Activated T-helper 2 cell treated with anti-CD3 and anti-CD28 coated beads, Interferon-gamma antibody, Interleukin-2, Interleukin-4, amounts not matched to agents 10 μg/mL and 5 μg/mL and 100 μg/mL, durations not matched to agents 14 hours and 24 hours and 36 hours (primary cell): Measurements from ENCODE around the gene UBR3. TPM values are rescaled to one million over a fixed set of nuclear protein-coding genes. Genes with fewer than 3 reads are reported as not detected.
"Not testable (repeated sequence)": the region's sequence is repeated elsewhere in the genome, so short reads cannot be mapped to it uniquely, and the experiment has no call there.

Experiments
- DNase-seq: peaks from one replicate; pipeline ENCODE4 v3.0.0; 2021; ENCODE audit warnings: low spot score
- H3K27ac Mint-ChIP-seq: one replicate; pipeline ENCODE4 v1.8.0; 2021; ENCODE audit warnings: mixed read lengths
- H3K27me3 Mint-ChIP-seq: one replicate; pipeline ENCODE4 v1.8.0; 2021; ENCODE audit warnings: low read depth, mixed read lengths
- H3K36me3 Mint-ChIP-seq: one replicate; pipeline ENCODE4 v1.8.0; 2021; ENCODE audit warnings: low read depth, mixed read lengths
- H3K4me1 Mint-ChIP-seq: one replicate; pipeline ENCODE4 v1.8.0; 2021; ENCODE audit warnings: low read depth, mixed read lengths
- H3K4me3 Mint-ChIP-seq: one replicate; pipeline ENCODE4 v1.8.0; 2021; ENCODE audit warnings: low read depth, mild to moderate bottlenecking, moderate library complexity, mixed read lengths
- H3K9me3 Mint-ChIP-seq: one replicate; pipeline ENCODE4 v1.8.0; 2021; ENCODE audit warnings: mixed read lengths
- intact Hi-C: fragments of 100-400 bp; cut with micrococcal nuclease; formaldehyde crosslinking; loops from one replicate; pipeline ENCODE4 v1.15.1; 2023
- total RNA-seq: library from RNA; stranded (reverse); gene quantifications from 2 replicates; pipeline ENCODE4 v1.2.3, GENCODE V29; 2022

UBR3 gene
- total RNA-seq, 1 donor from 2014 or later, result 30.7 TPM

GRCh38 chr2:169803480-169803879 is 23.8 kb upstream of the UBR3 start:
- H3K9me3 Mint-ChIP-seq, result no peaks in the 10 kb centered on the region
- peaks cover 51% of the 10 kb centered on the region for H3K36me3 Mint-ChIP-seq
- no peak for DNase-seq
- peaks cover 11% of the 10 kb centered on the region for H3K4me1 Mint-ChIP-seq
- H3K4me3 Mint-ChIP-seq, result no peak overlapping the region
- H3K27ac Mint-ChIP-seq, result no peak overlapping the region
- intact Hi-C loops, result no loop called here
- H3K27me3 Mint-ChIP-seq, result no peaks in the 10 kb centered on the region

- Mint-ChIP-seq H3K27ac (no peak overlapping the region), H3K4me1 (peaks cover 7% of the 10 kb centered on the region), H3K36me3 (peaks cover 64% of the 10 kb centered on the region), H3K27me3 (no peaks in the 10 kb centered on the region), H3K4me3 (no peak overlapping the region), H3K9me3 (no peaks in the 10 kb centered on the region)
- intact Hi-C loops, result no loop called here
- no peak for DNase-seq
These were observed 20.7 kb upstream of the UBR3 start for GRCh38 chr2:169806586-169806985.

- DNase-seq, result no peak
- intact Hi-C loops, result no loop called here
These were observed 19.0 kb upstream of the UBR3 start for GRCh38 chr2:169808221-169808620.

GRCh38 chr2:169815849-169816248 is 11.4 kb upstream of the UBR3 start:
- Mint-ChIP-seq H3K4me1 (peaks cover 10% of the 10 kb centered on the region), H3K36me3 (peaks cover 76% of the 10 kb centered on the region), H3K4me3 (no peak overlapping the region), H3K27ac (no peak overlapping the region), H3K9me3 (peaks cover 8% of the 10 kb centered on the region), H3K27me3 (no peaks in the 10 kb centered on the region)
- no peak for DNase-seq
- intact Hi-C loops, result no loop called here

More at GRCh38 chr2:169808221-169808620, 19.0 kb upstream of the UBR3 start:
- Mint-ChIP-seq H3K4me1 (peaks cover 5% of the 10 kb centered on the region), H3K36me3 (peaks cover 61% of the 10 kb centered on the region), H3K9me3 (no peaks in the 10 kb centered on the region), H3K27ac (no peak overlapping the region), H3K27me3 (no peaks in the 10 kb centered on the region), H3K4me3 (no peak overlapping the region)

- H3K9me3 Mint-ChIP-seq, H3K4me3 Mint-ChIP-seq, DNase-seq, intact Hi-C loops, H3K27me3 Mint-ChIP-seq, H3K27ac Mint-ChIP-seq: not testable (repeated sequence)
- H3K4me1 Mint-ChIP-seq, result peaks cover 17% of the 10 kb centered on the region
- H3K36me3 Mint-ChIP-seq, result peaks cover 77% of the 10 kb centered on the region
These were observed 10.3 kb upstream of the UBR3 start for GRCh38 chr2:169816961-169817360.

GRCh38 chr2:169817369-169817768 is 9.9 kb upstream of the UBR3 start:
- peaks cover 75% of the 10 kb centered on the region for H3K36me3 Mint-ChIP-seq
- DNase-seq, H3K27ac Mint-ChIP-seq, H3K27me3 Mint-ChIP-seq, intact Hi-C loops, H3K4me3 Mint-ChIP-seq, H3K9me3 Mint-ChIP-seq: not testable (repeated sequence)
- peaks cover 20% of the 10 kb centered on the region for H3K4me1 Mint-ChIP-seq

- no peak overlapping the region for H3K4me3 Mint-ChIP-seq
- H3K9me3 Mint-ChIP-seq, result peaks cover 8% of the 10 kb centered on the region
- H3K27me3 Mint-ChIP-seq, result no peaks in the 10 kb centered on the region
- peaks cover 28% of the 10 kb centered on the region for H3K4me1 Mint-ChIP-seq
- peaks cover 76% of the 10 kb centered on the region for H3K36me3 Mint-ChIP-seq
- no peak for DNase-seq
- no peak overlapping the region for H3K27ac Mint-ChIP-seq
- intact Hi-C loops, result no loop called here
These were observed 9.0 kb upstream of the UBR3 start for GRCh38 chr2:169818241-169818640.

GRCh38 chr2:169819106-169819505 is 8.1 kb upstream of the UBR3 start:
- no peaks in the 10 kb centered on the region for H3K27me3 Mint-ChIP-seq
- intact Hi-C loops, result no loop called here
- peaks cover 8% of the 10 kb centered on the region for H3K9me3 Mint-ChIP-seq
- DNase-seq, result no peak
- H3K27ac Mint-ChIP-seq, result no peak overlapping the region
- H3K4me1 Mint-ChIP-seq, result peaks cover 35% of the 10 kb centered on the region
- H3K36me3 Mint-ChIP-seq, result peaks cover 82% of the 10 kb centered on the region
- H3K4me3 Mint-ChIP-seq, result no peak overlapping the region

- Mint-ChIP-seq H3K36me3 (peaks cover 77% of the 10 kb centered on the region), H3K27ac (peak overlapping the region; percentile 33), H3K4me1 (peaks cover 39% of the 10 kb centered on the region)
- not testable (repeated sequence) for H3K4me3 Mint-ChIP-seq, H3K9me3 Mint-ChIP-seq, H3K27me3 Mint-ChIP-seq, DNase-seq
- intact Hi-C loops, result loop anchor here (10.0 kb wide), 1 partner anchor 1105 kb away; the partner anchor contains the start of gene GORASP2
These were observed 7.2 kb upstream of the UBR3 start for GRCh38 chr2:169820101-169820500.

GRCh38 chr2:169822036-169822435 is 5.2 kb upstream of the UBR3 start:
- no peaks in the 10 kb centered on the region for H3K27me3 Mint-ChIP-seq
- intact Hi-C loops, result loop anchor here (10.0 kb wide), 1 partner anchor 1103 kb away; the partner anchor contains the start of gene GORASP2
- H3K9me3 Mint-ChIP-seq, result peaks cover 6% of the 10 kb centered on the region
- no peak overlapping the region for H3K27ac Mint-ChIP-seq
- H3K4me1 Mint-ChIP-seq, result peaks cover 39% of the 10 kb centered on the region
- H3K36me3 Mint-ChIP-seq, result peaks cover 57% of the 10 kb centered on the region
- no peak overlapping the region for H3K4me3 Mint-ChIP-seq
- no peak for DNase-seq

- Mint-ChIP-seq H3K4me1 (peaks cover 39% of the 10 kb centered on the region), H3K36me3 (peaks cover 49% of the 10 kb centered on the region), H3K4me3 (peak overlapping the region; percentile 75), H3K27me3 (no peaks in the 10 kb centered on the region), H3K27ac (no peak overlapping the region), H3K9me3 (no peaks in the 10 kb centered on the region)
- intact Hi-C loops, result loop anchor here (10.0 kb wide), 1 partner anchor 1102 kb away; the partner anchor contains the start of gene GORASP2
- no peak for DNase-seq
These were observed 4.4 kb upstream of the UBR3 start for GRCh38 chr2:169822785-169823392.

- H3K9me3 Mint-ChIP-seq, result no peaks in the 10 kb centered on the region
- peak overlapping the region; percentile 79 for H3K27ac Mint-ChIP-seq
- intact Hi-C loops, result loop anchor here (1.0 to 10.0 kb wide), 4 partner anchors 25 to 1101 kb away; partner anchors contain the start of gene GORASP2
- no peaks in the 10 kb centered on the region for H3K27me3 Mint-ChIP-seq
- peaks cover 48% of the 10 kb centered on the region for H3K4me1 Mint-ChIP-seq
- peak overlapping the region; percentile 93 for H3K4me3 Mint-ChIP-seq
- DNase-seq, result no peak
- peaks cover 48% of the 10 kb centered on the region for H3K36me3 Mint-ChIP-seq
These were observed 3.3 kb upstream of the UBR3 start for GRCh38 chr2:169823996-169824372.
